ENCODE data around the gene SREK1IP1.

The SREK1IP1 gene

DNA sequence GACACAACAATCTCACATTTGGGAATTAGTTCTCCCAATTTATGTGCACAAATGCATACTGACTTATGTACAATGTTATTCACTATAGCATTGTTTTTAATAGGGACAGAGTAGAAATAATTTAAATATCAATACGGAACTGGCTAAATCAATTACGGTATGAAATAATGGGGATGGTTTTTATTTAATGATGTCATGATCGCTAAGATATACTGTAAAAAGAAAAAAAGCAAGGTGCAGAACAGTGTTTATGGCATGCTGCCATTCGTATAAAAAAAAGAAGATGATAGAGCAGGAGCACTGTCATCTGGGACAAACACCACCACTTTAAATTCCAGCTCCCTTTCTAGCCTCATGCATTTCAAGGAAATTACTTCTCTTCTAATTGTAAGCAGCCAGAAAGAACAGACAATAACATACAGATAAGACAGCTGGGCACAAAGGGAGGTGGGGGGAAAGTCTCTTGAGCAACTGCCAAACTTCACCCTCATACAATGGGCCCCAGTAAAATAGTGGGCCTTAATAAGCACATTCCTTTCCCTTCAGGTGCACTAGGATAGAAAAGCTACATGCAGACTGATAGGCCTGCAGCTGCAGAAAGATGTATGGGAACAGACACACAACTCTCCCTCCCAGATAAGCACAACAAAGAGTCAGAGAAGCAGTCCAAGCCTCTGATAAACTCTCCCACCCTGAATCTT is 8.4 kb downstream of the SREK1IP1 start:
- Mint-ChIP-seq H3K9me3 (no peaks in the 10 kb centered on the region), H3K27me3 (ENCODE audit: low read depth, poor library complexity) (no peaks in the 10 kb centered on the region), H3K4me3 (no peak overlapping the region), H3K36me3 (ENCODE audit: low read depth) (peaks cover 49% of the 10 kb centered on the region), H3K4me1 (peaks cover 8% of the 10 kb centered on the region), H3K27ac (peak overlapping the region; percentile 11)
- TF ChIP-seq, protein P1, sequence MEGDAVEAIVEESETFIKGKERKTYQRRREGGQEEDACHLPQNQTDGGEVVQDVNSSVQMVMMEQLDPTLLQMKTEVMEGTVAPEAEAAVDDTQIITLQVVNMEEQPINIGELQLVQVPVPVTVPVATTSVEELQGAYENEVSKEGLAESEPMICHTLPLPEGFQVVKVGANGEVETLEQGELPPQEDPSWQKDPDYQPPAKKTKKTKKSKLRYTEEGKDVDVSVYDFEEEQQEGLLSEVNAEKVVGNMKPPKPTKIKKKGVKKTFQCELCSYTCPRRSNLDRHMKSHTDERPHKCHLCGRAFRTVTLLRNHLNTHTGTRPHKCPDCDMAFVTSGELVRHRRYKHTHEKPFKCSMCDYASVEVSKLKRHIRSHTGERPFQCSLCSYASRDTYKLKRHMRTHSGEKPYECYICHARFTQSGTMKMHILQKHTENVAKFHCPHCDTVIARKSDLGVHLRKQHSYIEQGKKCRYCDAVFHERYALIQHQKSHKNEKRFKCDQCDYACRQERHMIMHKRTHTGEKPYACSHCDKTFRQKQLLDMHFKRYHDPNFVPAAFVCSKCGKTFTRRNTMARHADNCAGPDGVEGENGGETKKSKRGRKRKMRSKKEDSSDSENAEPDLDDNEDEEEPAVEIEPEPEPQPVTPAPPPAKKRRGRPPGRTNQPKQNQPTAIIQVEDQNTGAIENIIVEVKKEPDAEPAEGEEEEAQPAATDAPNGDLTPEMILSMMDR (IDR thresholded peaks at IDR 0.05) = no peak
- DNase-seq = no peak

DNA sequence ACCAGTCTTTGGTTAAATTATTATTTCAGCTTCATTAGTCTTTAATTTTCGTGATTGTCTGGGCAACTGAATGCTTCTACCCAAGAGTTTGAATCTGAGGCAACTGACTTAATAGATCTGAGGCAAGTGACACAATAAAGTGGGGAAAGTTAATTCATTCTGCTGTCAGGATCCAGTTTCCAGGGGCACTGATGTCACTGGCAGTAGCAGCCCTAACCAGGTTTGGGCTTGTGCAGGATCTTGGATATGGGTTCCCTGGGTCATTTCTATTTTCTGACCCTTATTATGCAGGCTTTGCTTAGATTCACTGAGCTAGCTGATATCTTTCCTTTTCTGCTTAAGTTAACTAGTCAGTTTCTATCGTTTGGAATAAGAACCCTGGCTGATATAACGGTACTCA is 9.6 kb downstream of the SREK1IP1 start:
- H3K4me1 Mint-ChIP-seq = peaks cover 8% of the 10 kb centered on the region
- H3K36me3 Mint-ChIP-seq (ENCODE audit: low read depth) = peaks cover 52% of the 10 kb centered on the region
- H3K27ac Mint-ChIP-seq = no peak overlapping the region
- no peaks in the 10 kb centered on the region for H3K27me3 Mint-ChIP-seq (ENCODE audit: low read depth, poor library complexity)
- DNase-seq = no peak
- no peaks in the 10 kb centered on the region for H3K9me3 Mint-ChIP-seq
- H3K4me3 Mint-ChIP-seq = no peak overlapping the region
- TF ChIP-seq, protein P1 (IDR thresholded peaks at IDR 0.05) = no peak

DNA sequence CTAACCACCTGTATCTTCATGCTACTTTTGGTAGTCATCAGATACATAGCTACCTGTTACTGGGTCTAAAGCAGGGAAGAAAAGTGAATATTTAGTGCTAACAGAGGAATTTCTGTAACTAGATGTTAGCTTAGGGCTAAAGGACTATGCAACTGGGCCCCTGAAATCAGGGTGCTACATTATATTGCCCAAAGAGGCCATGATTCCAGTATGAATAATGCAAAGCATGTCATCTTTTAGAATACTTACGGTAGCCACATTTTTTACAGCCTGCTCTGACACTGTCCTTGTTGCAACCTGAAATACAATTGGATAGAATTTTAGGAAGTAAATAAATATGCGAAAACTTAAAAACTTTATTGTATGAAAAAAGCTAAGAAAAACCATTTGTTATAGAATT is 14.4 kb downstream of the SREK1IP1 start:
- no peak for DNase-seq
- no peak overlapping the region for H3K4me3 Mint-ChIP-seq
- TF ChIP-seq, protein P1 (IDR thresholded peaks at IDR 0.05) = no peak
- H3K9me3 Mint-ChIP-seq = no peaks in the 10 kb centered on the region
- H3K27ac Mint-ChIP-seq = no peak overlapping the region
- H3K36me3 Mint-ChIP-seq (ENCODE audit: low read depth) = peaks cover 71% of the 10 kb centered on the region
- peaks cover 11% of the 10 kb centered on the region for H3K4me1 Mint-ChIP-seq
- no peaks in the 10 kb centered on the region for H3K27me3 Mint-ChIP-seq (ENCODE audit: low read depth, poor library complexity)

DNA sequence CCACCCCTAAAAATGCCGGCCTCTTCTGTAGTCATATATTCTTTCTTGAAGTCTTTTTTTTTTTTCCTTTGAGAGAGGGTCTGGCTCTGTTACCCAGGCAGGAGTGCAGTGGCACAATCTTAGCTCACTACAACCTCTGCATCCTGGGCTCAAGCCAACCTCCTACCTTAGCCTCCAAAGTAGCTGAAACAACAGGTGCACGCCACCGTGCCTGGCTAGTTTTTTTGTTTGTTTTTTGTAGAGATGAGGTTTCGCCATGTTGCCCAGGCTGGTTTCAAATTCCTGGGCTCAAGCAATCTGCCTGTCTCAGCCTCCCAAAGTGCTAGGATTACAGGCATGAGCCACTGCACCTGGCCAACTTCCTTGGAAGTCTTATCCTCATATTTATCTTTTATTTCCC is 19.1 kb downstream of the SREK1IP1 start:
- Mint-ChIP-seq H3K27me3 (ENCODE audit: low read depth, poor library complexity) (no peaks in the 10 kb centered on the region), H3K27ac (no peak overlapping the region), H3K4me3 (no peak overlapping the region), H3K4me1 (peaks cover 11% of the 10 kb centered on the region), H3K9me3 (no peaks in the 10 kb centered on the region), H3K36me3 (ENCODE audit: low read depth) (peaks cover 52% of the 10 kb centered on the region)
- TF ChIP-seq, protein P1 (IDR thresholded peaks at IDR 0.05) = no peak
- no peak for DNase-seq

DNA sequence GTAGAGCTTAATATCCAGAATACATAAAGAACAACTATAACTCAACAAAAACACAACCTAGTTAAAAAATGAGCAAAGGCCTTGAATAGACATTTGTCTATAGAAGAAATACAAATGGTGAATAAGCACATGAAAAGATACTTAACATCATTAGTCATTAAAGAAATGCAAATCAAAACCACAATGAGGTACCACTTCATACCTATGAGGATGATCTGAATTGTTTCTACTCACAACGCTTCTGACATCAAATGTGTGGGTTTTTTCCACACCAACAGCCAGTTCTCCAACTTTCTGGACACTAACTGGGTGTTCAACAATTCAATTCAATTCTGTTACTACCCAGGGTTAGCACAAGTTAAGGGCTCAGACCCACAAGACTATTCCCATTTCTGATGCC is 22.0 kb downstream of the SREK1IP1 start:
- Mint-ChIP-seq H3K36me3 (ENCODE audit: low read depth) (peaks cover 32% of the 10 kb centered on the region), H3K27me3 (ENCODE audit: low read depth, poor library complexity) (no peaks in the 10 kb centered on the region), H3K27ac (no peak overlapping the region), H3K4me3 (no peak overlapping the region), H3K9me3 (no peaks in the 10 kb centered on the region), H3K4me1 (peaks cover 11% of the 10 kb centered on the region)
- TF ChIP-seq, protein P1 (IDR thresholded peaks at IDR 0.05) = no peak
- no peak for DNase-seq

DNA sequence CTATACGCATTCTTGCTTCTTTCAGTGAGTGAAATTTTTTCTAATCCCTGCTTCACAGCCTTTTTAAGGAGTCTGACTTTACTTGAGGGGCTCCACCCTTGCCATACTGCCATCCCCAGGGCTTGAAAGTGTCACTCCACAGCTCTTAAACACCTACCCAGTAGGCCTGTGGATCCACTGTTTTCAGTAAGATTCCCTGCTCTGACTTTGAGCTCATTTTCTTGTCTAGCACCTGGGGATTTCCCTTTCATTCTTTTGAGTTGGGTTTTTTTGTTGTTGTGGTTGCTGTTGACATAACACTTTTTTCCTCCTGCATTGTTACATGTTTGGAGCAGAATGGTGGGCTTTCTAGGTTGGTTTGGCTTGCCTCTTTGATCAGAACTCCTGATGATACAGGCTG is 23.6 kb downstream of the SREK1IP1 start:
- Mint-ChIP-seq H3K27ac (no peak overlapping the region), H3K27me3 (ENCODE audit: low read depth, poor library complexity) (no peaks in the 10 kb centered on the region), H3K36me3 (ENCODE audit: low read depth) (peaks cover 32% of the 10 kb centered on the region), H3K4me3 (no peak overlapping the region), H3K9me3 (no peaks in the 10 kb centered on the region), H3K4me1 (peaks cover 3% of the 10 kb centered on the region)
- DNase-seq = no peak
- TF ChIP-seq, protein P1 (IDR thresholded peaks at IDR 0.05) = no peak

Data from nephron progenitor cell (in vitro differentiated cells).